K562 (cell line): ENCODE measurements around the gene DENND1A. TPM values are rescaled to one million over a fixed set of nuclear protein-coding genes. Genes with fewer than 3 reads are reported as not detected.
A peak's percentile ranks its signal among the peaks of the same experiment; 100 is the strongest.

ENCODE experiments used
- ATF1 ChIP-seq, 2 experiments: fragments of 450-650 bp in 1 of 2; IDR thresholded peaks; 2 replicates each; pipeline ENCODE4 v1.6.1; 2016; ENCODE audit warnings: missing compliant biosample characterization in 1 of 2, missing genetic modification characterization in 1 of 2
- ATF3 ChIP-seq, 2 experiments: fragments of 450-650 bp in 1 of 2; sonication (generic) in 1 of 2; formaldehyde crosslinking in 1 of 2; IDR thresholded peaks in 1 of 2; conservative IDR thresholded peaks in 1 of 2; 2 replicates each; pipeline versions ENCODE4 v1.6.1 to v1.8.1; 2016 to 2023; ENCODE audit warnings: mild to moderate bottlenecking in 2 of 2, moderate library complexity in 2 of 2, inconsistent platforms in 1 of 2, missing genetic modification reagents in 1 of 2
- ATF4 ChIP-seq: fragments of 450-650 bp; formaldehyde crosslinking; IDR thresholded peaks from 2 replicates; pipeline ENCODE4 v1.4.0; 2022; ENCODE audit warnings: mild to moderate bottlenecking, moderate library complexity
- CBFA2T3 ChIP-seq: fragments of 450-650 bp; IDR thresholded peaks from 2 replicates; pipeline ENCODE4 v1.6.1; 2017
- CEBPB ChIP-seq: fragments of 450-650 bp; IDR thresholded peaks from 2 replicates; pipeline ENCODE4 v1.6.1; 2016; ENCODE audit warnings: missing genetic modification characterization, missing compliant biosample characterization
- DPF2 ChIP-seq: fragments of 450-650 bp; IDR thresholded peaks from 2 replicates; pipeline ENCODE4 v1.6.1; 2016
- FOXO4 ChIP-seq: fragments of 450-650 bp; formaldehyde crosslinking; IDR thresholded peaks from 2 replicates; pipeline ENCODE4 v1.4.0; 2020; ENCODE audit warnings: mild to moderate bottlenecking, moderate library complexity
- ILK ChIP-seq: fragments of 450-650 bp; IDR thresholded peaks from 2 replicates; pipeline ENCODE4 v1.6.1; 2016; ENCODE audit warnings: missing genetic modification characterization, low read depth, mild to moderate bottlenecking, missing compliant biosample characterization, moderate library complexity, borderline replicate concordance
- JUND ChIP-seq, 2 experiments: IDR thresholded peaks; 2 replicates in 1 of 2; 3 replicates in 1 of 2; pipeline ENCODE4 v1.6.1; 2011; ENCODE audit warnings: borderline replicate concordance in 2 of 2, low read depth in 2 of 2, low read length in 2 of 2, improper control_type of control experiment in 1 of 2, missing biosample characterization in 1 of 2, missing genetic modification characterization in 1 of 2, missing genetic modification reagents in 1 of 2
- MBD2 ChIP-seq: sonication (generic); IDR thresholded peaks from 2 replicates; pipeline ENCODE4 v1.6.1; 2016; ENCODE audit warnings: low read depth, borderline replicate concordance
- PYGO2 ChIP-seq: fragments of 450-650 bp; IDR thresholded peaks from 2 replicates; pipeline ENCODE4 v1.6.1; 2016; ENCODE audit warnings: mild to moderate bottlenecking, missing genetic modification characterization, moderate library complexity, missing compliant biosample characterization
- RNF219 ChIP-seq: fragments of 250-450 bp; sonication (Bioruptor Pico); IDR thresholded peaks from 2 replicates; pipeline ENCODE4 v1.5.0; 2022; ENCODE audit warnings: mild to moderate bottlenecking
- TRIM25 ChIP-seq: fragments of 450-650 bp; IDR thresholded peaks from 2 replicates; pipeline ENCODE4 v1.7.0; 2016; ENCODE audit warnings: borderline replicate concordance
- polyA plus RNA-seq, 8 experiments: library from polyadenylated mRNA; depleted of rRNA in 4 of 8; stranded (reverse) in 5 of 8; unstranded in 3 of 8; fragments of >200 nt; fragmentation: Nextera tagmentation in 2 of 8; fragmentation: Illumina TruSeq in 1 of 8; extraction: Ambion mirVana in 2 of 8; extraction: Trizol in 1 of 8; gene quantifications; 2 replicates each; pipeline versions ENCODE4 v1.2.1 to v1.2.3, GENCODE V29; 2011 to 2014; ENCODE audit warnings: inconsistent platforms in 1 of 8, missing spikeins in 1 of 8
- total RNA-seq, 7 experiments: library from RNA; depleted of rRNA in 6 of 7; stranded (reverse); fragments of >200 nt in 6 of 7; fragmentation: Illumina TruSeq in 2 of 7; extraction: Trizol in 2 of 7; gene quantifications; 2 replicates each; pipeline versions ENCODE4 v1.2.1 to v1.2.3, GENCODE V29; 2011 to 2021; ENCODE audit warnings: low replicate concordance in 1 of 7

DENND1A gene
- total and polyA plus RNA-seq, 9 of the 15 experiments (the other 6 are each of a cell fraction or from before 2014, with no cell fraction given), result 7.6 to 29.5 (median 15.7) TPM

GRCh38 chr9:123912167-123912897 is 17.6 kb downstream of the DENND1A start (continued):
- TF ChIP-seq CEBPB (tag) (peak; percentile 53), ILK (tag) (no peak), FOXO4 (CRISPR knock-in tag) (no peak), CBFA2T3 (no peak), TRIM25 (no peak), ATF1 (CRISPR knock-in tag; IDR thresholded peaks at IDR 0.05) (no peak), ATF1 (tag; IDR thresholded peaks at IDR 0.05) (no peak), ATF4 (CRISPR knock-in tag) (peak; percentile 49; the same call in 1 of the 2 replicates), PYGO2 (tag) (no peak), ATF3 (IDR thresholded peaks at IDR 0.05) (peak; percentile 86), ATF3 (CRISPR knock-in tag; conservative IDR thresholded peaks at IDR 0.05) (no peak), RNF219 (no peak), MBD2 (no peak), JUND (IDR thresholded peaks at IDR 0.05; ENCODE audit: borderline replicate concordance, low read depth, low read length) (peak; percentile 30; the same call in 1 of the 2 replicates), JUND (tag; IDR thresholded peaks at IDR 0.05; ENCODE audit: borderline replicate concordance, low read depth, low read length) (no peak), DPF2 (no peak)
- TF ChIP-seq, all 486 proteins: peak for 6
